NCI-H82 (cell line): ENCODE results near the gene TTYH1.
A peak's percentile ranks its signal among the peaks of the same experiment; 100 is the strongest.

Experiments used
- DNase-seq: peaks from one replicate; lab custom pipeline; 2025; lab: John Stamatoyannopoulos, UW

The TTYH1 gene

DNA sequence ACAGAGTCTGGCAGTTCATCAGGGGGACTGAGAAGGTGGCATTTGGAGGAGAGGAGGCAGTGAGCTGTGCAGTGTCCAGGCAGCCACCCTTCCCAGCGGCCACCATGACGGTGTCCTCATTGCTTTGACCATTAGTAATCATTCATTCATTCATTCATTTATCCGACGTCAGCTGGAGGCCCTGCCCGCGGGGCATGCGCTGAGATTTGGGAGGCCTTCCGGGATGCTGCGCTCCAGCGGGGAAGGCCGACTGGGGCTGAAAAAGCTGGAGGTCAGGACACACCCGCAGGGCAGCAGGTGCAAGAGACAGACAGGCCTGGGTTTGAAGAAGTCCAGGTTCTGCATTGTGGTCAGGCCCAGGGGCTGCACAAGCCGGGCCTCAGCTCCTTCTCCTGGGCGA is 8.9 kb downstream of the TTYH1 start:
- no peak for DNase-seq

DNA sequence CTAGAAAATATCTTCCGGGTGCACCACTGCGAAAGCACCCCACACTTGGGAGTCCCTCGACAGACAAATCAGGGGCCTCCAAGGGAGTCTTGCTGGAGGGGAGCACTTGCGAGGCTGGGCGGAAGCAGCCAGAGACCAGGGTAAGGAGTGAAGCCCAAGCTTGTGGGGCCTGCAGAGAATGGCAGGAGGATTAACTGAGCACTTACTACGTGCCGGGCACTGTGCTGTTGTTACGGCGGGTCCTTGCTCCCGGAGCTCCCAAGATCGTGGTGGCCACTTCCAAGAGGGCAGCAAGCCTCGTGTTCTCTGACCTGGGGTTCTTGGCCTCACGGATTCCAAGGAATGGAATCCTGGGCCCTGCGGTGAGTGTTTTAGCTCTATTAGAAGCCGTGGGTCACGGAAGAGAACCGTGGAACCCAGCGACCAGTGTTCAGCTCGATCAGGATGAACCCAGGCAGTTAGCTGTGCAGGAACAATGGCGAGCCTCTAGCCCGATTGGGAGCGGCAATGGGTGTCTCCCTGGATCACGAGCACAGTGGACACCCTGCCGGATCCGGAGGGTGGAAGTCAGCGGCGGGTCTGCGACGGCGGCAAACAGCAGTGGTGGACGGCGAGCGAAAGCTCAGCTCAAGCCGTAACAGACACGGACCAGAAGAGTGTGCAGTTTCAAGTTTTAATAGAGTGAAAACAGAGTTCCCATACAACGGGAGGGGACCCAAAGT is 9.6 kb downstream of the TTYH1 start:
- DNase-seq, result no peak

DNA sequence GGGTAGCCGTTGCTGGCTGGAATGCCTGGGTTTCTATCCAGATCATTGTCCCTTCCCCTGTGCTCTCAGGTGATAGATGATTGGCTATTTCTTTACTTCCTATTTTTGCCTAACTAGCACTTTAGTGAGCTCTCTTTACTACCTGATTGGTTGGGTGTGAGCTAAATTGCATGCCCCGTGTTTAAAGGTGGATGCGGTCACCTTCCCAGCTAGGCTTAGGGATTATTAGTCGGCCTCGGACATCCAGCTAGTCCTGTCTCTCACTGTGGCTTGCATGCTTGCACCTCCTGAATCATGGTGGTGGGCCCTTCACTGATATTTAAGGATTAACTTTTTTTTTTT is 10.1 kb downstream of the TTYH1 start:
- no peak for DNase-seq

- DNase-seq, result no peak
Measured at GRCh38 chr19:54426291-54426931, 11.1 kb downstream of the TTYH1 start.

DNA sequence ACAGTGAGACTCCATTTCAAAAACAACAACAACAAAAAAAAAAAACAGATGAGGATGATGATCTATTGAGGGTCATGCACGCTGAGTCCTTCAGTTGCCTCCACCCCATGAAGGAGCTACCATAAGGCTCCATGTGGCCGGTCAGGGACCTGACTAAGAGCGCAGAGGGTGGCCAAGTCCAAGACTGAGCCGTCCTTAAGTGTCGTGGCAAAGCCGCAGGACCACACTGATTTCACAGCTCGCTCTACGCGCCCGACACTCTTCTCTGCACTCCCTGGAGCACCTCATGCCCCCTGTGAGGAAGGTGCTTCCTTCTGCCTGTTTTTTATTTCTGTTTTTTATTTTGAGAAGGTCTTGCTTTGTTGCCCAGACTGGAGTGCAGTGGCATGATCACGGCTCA is 12.3 kb downstream of the TTYH1 start:
- DNase-seq, result no peak

DNA sequence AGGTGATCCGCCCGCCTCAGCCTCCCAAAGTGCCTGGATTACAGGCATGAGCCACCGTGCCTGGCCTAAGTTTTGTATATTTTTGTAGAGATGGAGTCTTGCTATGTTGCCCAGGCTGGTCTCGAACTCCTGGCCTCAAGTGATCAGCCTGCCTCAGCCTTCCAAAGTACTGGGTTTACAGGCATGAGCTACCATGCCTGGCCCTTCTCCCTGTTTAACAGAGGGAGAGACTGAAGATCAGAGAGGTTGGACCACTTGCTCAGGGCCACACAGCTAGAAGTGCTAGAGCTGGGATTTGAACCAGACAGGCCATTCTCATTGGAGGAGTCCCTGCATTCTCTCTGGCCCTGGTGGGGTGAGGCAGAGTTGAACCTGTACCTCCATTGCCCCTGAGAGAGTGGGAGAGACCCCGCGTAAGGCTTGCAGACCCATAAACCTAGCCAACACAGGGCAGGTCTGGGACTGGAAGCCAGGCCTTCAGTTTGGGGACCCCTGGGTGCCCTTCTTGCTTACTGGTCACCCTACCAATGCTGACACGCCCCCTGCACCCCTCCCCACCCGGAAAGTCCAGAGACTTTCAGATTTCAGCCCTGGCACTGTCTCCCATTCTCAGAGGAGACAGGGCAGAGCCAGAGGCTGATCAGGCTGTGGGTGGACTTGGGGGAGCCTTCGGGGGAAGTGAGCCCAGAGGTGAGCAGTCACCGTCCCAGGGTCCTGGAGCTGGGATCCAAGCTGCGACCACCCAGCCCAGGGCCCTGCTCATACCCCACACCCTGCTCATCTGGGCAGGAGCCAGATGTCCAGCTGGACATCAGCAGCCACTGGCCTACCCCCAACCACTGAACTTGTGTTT is 13.3 kb downstream of the TTYH1 start:
- DNase-seq, result no peak

DNA sequence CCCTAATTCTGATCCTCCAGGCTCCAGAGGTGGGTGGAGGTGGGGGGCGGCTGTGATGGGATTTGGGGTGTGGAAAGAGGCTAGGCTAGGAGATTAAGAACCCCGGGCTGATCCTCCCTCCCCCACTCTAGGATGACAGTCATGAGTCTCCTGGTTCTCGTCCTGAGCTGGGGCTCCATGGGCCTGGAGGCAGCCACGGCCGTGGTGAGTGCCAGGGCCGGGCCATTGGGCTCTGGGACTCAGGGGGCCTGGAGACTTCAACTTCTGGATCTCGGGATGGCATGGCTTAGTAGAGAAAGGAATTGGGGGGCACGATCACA is 13.9 kb downstream of the TTYH1 start:
- DNase-seq, result no peak

GRCh38 chr19:54429545-54430227 is 14.4 kb downstream of the TTYH1 start:
- no peak for DNase-seq

- DNase-seq, result peak; percentile 77
Measured at GRCh38 chr19:54430306-54431254, 15.3 kb downstream of the TTYH1 start.

DNA sequence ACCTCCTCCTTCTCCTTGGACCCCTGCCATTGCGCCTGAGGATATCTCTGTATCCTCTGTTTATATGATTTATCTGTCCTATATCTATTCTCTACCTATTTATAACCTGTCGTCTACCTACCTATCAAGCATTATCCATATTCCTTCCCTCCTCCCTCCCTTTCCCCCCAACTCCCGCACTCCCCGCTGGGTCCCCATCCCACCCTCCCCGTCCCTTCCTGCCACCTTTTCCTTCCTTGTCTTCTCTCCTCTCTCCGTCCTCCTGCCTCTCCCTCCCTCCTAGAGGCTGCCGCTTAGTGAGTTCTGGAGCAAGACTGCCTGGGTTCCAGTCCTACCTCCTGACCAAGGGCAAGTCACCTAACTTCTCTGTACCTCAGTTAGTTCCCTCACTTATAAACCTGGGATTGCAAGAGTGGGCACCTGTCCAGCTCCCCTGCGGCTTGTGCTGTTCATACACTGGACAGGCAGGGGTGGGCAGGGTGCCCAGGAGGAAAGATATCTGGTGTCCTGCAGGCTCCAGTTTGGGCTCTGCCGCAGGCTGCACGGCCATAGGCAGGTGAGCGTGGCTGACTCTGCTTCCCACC is 16.1 kb downstream of the TTYH1 start:
- no peak for DNase-seq

- DNase-seq, result no peak
Measured at GRCh38 chr19:54432144-54432738, 17.0 kb downstream of the TTYH1 start.

DNA sequence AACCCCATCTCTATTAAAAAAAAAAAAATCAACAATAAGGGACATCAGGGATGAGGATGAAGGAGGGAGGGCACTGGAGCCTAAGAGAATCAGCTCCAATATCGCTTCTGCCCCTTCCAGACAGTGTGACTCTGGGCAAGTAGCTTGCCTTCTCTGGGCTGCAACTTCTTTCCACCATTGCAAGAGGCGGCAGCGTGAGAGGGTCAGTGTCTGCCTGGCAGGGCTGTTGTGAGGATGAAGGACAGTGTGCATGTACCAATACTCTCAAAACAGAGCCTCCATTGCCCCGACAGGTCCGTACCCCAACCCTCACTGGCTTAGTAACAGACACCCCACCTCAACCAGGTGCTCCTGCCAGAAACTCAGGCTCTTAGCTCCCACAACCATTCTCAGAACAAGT is 18.4 kb downstream of the TTYH1 start:
- no peak for DNase-seq

DNA sequence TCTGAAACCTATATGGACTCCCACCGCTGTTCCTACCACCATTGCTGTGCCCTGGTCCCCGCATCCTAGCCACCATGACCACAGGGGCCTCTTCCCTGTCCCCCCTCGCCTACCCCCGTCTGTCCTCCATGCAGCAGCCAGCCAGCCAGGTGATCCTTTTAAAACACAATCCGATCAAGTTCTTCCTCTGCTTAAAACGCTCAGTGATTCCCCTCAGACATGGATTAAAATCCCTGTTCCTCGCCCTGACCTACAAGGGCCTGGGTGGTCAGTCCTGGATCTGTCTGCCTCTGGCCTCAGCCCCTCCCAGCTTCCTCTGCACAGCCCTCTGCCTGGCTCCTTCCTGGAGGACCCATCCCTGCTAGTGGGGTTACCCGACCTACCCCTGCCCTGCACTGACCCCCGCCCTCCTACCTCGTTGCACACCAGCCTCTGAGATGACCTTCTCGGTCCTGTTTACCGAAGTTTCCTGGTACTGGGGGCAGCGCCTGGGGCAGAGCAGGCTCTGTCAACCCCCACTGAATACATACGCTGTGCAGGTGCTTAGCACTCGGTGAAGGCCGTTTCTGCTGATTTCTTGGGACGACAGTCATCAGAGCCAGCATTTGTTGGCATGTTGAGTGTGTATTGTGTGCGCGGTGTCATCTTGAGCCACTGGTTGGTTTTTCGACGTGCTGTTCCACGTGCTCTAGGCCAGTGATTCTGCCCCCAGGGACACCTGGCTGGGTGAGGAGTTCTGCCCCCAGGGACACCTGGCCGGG is 19.0 kb downstream of the TTYH1 start:
- DNase-seq, result peak; percentile 69

GRCh38 chr19:54434873-54435214 is 19.6 kb downstream of the TTYH1 start:
- no peak for DNase-seq

GRCh38 chr19:54435551-54436016 is 20.3 kb downstream of the TTYH1 start:
- DNase-seq, result no peak

DNA sequence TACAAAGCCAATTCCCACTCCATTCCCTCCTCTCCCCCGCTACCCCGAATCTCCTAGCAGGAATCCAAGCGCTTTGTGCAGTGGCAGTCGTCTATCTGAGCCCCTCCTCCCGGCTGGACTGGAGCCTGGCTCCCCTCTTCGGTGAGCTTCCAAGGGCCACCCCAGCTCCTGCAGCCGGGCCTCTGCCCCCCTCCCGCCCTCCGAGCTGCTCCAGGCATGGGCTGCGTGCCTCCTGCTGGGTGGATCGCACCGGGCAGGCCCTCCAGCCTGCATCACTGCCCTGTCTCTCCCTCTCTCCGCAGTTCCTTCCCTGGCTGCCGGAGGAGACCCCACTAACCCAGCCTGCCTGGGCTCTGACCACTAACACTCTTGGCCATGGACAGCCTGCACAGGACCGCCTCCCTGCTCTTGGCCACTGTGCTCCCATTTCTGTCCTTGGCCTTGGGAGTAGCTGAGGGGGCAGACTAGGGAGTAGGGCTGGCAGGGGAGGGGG is 20.8 kb downstream of the TTYH1 start:
- DNase-seq, result no peak

DNA sequence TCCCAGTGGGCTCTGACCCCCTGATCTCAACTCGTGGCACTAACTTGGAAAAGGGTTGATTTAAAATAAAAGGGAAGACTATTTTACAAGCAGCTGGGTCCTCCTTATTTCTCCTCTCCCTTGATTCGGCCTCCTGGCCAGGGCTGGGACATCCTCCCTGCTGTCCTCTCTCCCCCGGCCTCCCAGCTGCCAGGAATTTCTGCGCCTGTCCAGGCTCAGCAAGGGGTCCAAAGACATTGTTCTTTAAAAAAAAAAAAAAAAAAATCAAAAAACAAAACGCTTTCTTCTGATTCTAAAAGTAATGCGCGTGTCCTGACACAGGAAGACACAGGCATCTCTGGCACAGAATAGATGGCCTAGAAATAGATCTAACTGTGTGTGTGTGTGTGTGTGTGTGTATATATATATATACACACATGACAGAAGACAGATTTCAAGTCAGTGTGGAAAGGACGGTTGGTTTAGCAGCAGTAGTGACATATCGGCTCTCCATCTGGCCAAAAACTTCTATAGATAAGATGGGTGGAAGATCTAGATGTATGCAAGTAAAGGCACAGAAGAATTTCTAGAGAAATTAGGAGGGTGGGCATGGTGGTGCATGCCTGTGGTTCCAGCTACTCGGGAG is 21.5 kb downstream of the TTYH1 start:
- DNase-seq, result no peak

DNA sequence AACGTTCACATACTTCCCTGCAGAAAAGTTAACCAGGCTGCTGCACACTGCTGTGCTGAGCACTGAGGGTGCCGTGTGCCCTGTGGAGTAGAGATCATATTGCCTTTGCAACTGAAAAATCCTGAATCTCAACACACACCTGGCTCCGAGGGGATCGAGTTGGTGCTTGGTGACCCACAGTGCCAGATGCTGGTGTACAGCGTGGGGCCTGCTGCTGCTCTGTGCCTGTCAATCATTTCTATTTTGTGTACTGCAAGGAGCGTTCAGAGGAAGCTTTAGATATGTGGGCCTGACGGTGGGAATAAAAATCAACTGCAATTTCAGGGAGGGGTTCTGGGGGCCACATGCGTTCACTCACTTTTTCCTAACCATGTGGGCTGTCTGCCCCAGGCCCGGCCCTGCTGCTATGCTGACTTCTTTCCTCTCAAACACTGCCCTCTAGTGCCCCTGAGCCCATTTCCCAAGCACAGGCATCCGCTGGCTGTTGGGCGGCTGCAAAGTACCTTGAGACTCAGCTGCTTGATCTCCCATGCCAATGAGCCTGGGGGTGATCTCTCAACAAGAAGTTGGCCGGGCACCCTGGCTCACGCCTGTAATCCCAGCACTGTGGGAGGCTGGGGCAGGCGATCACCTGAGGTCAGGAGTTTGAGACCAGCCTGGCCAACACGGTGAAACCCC is 24.0 kb downstream of the TTYH1 start:
- peak; percentile 81 for DNase-seq

DNA sequence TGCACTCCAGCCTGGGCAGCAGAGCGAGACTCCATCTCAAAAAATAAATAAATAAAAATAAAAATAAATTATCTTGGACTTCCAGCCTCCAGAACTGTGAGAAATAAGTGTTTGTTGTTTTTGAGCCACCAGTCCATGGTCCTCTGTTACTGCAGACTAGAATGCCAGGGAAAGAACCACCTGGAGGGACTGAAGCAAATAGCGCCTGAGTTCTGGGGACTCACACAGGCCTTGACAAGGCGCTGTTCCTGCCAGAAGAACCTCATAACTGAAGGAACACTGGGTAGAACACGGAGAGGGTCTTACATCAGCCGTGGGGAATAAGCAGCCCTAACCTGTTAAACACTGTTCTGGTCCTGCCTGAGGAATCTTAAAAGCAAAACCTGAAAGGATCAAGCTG is 25.4 kb downstream of the TTYH1 start:
- DNase-seq, result no peak
